NCI-H146 treated with DMSO at 0.1 percent for 48 hours (cell line): ENCODE results near the gene IGSF5.
A peak's percentile ranks its signal among the peaks of the same experiment; 100 is the strongest.

ENCODE experiments used
- DNase-seq: peaks from one replicate; lab custom pipeline; 2025; ENCODE audit not compliant: unreplicated experiment; lab: John Stamatoyannopoulos, UW

The IGSF5 gene

GRCh38 chr21:39812983-39813382 lies 68.0 kb downstream of the IGSF5 start:
- DNase-seq: no peak

GRCh38 chr21:39818557-39818956 lies 73.6 kb downstream of the IGSF5 start:
- no peak for DNase-seq

- DNase-seq: peak; percentile 2
Measured at GRCh38 chr21:39822042-39822441, 77.1 kb downstream of the IGSF5 start.

GRCh38 chr21:39825250-39825649 lies 80.3 kb downstream of the IGSF5 start:
- no peak for DNase-seq

GRCh38 chr21:39834543-39834942 lies 89.6 kb downstream of the IGSF5 start:
- DNase-seq: no peak

- DNase-seq: no peak
Measured at GRCh38 chr21:39837861-39838359, 92.9 kb downstream of the IGSF5 start.

- no peak for DNase-seq
Measured at GRCh38 chr21:39840373-39841097, 95.6 kb downstream of the IGSF5 start.

- DNase-seq: no peak
Measured at GRCh38 chr21:39842741-39843459, 97.9 kb downstream of the IGSF5 start.

- no peak for DNase-seq
Measured at GRCh38 chr21:39843483-39843882, 98.5 kb downstream of the IGSF5 start.

- no peak for DNase-seq
Measured at GRCh38 chr21:39843916-39844315, 98.9 kb downstream of the IGSF5 start.

- no peak for DNase-seq
Measured at GRCh38 chr21:39845571-39846130, 100.7 kb downstream of the IGSF5 start.

GRCh38 chr21:39847877-39848276 lies 102.9 kb downstream of the IGSF5 start:
- no peak for DNase-seq

- DNase-seq: no peak
Measured at GRCh38 chr21:39849014-39849655, 104.2 kb downstream of the IGSF5 start.

- DNase-seq: no peak
Measured at GRCh38 chr21:39850333-39850732, 105.3 kb downstream of the IGSF5 start.

GRCh38 chr21:39851002-39851618 lies 106.1 kb downstream of the IGSF5 start:
- DNase-seq: no peak
